ENCODE results near the gene CDC42SE2. TPM values are rescaled to one million over a fixed set of nuclear protein-coding genes. Genes with fewer than 3 reads are reported as not detected.

Gene CDC42SE2
- total RNA-seq, 1 donor from 2014 or later = 12.8 TPM

DNA sequence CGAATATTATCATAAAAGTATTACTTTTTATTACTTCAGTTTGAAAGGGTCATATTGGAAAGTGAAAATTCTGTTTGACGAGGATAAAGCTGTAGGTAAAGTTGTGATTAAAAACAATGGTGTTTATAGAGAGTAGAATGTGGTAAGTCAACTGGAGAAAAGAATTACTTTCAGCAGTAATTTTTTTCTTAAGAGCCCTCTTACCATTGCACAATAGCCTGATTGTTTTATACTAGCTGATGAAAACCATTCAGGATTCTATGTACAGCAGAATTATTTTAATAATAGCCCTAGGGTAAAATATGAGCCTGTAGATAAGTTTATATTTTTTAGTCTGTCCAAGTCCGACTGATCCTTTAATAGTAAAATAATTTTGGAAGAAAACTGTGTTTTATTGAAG, 16.6 kb downstream of the CDC42SE2 start:
- H3K36me3 ChIP-seq = no peaks in the 10 kb centered on the region
- H3K27ac ChIP-seq = no peak overlapping the region
- DNase-seq (ENCODE audit: low spot score in 2 of 2) = no peak
- no peaks in the 10 kb centered on the region for H3K9me3 ChIP-seq
- no peaks in the 10 kb centered on the region for H3K27me3 ChIP-seq
- TF ChIP-seq, protein P1, sequence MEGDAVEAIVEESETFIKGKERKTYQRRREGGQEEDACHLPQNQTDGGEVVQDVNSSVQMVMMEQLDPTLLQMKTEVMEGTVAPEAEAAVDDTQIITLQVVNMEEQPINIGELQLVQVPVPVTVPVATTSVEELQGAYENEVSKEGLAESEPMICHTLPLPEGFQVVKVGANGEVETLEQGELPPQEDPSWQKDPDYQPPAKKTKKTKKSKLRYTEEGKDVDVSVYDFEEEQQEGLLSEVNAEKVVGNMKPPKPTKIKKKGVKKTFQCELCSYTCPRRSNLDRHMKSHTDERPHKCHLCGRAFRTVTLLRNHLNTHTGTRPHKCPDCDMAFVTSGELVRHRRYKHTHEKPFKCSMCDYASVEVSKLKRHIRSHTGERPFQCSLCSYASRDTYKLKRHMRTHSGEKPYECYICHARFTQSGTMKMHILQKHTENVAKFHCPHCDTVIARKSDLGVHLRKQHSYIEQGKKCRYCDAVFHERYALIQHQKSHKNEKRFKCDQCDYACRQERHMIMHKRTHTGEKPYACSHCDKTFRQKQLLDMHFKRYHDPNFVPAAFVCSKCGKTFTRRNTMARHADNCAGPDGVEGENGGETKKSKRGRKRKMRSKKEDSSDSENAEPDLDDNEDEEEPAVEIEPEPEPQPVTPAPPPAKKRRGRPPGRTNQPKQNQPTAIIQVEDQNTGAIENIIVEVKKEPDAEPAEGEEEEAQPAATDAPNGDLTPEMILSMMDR (IDR thresholded peaks at IDR 0.05) = no peak
- peaks cover 0 to 4% of the 10 kb centered on the region in 2 donors for H3K4me1 ChIP-seq
- intact Hi-C loops (cut with DNase I) = no loop called here
- H3K4me3 ChIP-seq = no peak overlapping the region

DNA sequence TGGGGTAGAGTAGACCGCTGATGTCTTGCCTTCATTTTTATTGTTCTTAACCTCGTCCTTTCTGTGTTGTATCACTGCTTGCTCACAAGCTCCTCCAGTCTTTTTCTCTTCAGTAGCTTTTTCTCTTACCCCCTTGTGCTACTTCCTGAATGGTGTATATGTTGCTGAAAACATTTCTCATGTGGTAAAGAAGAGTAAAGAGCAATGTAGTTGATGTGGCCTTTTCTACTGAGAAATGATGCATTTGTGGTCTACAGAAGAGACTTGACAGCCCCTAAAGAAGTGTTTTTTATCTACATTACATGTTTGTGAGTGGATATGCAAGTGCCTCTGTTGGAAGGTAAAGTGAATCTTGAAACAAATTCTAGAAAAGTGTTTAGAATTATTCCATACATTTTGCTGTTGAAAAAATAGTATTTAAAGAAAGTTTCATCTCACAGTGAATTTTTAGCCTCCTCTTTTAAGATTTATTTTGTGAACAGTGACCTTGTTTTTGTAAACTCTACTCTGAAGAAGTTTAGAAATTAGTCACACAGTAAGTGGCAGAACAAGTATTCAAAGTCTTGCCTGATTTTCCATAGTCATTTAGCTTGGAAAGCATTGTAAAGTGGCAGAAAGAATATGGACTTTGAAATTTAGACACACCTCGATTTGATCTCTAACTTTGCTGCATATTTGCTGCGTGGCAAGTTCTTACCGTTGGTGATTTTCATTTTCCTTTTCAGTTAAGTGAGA, 17.4 kb downstream of the CDC42SE2 start:
- no peak overlapping the region for H3K27ac ChIP-seq
- H3K9me3 ChIP-seq = no peaks in the 10 kb centered on the region
- intact Hi-C loops (cut with DNase I) = no loop called here
- H3K27me3 ChIP-seq = no peaks in the 10 kb centered on the region
- DNase-seq (ENCODE audit: low spot score in 2 of 2) = no peak
- H3K4me3 ChIP-seq = no peak overlapping the region
- H3K36me3 ChIP-seq = no peaks in the 10 kb centered on the region
- H3K4me1 ChIP-seq = peaks cover 0 to 4% of the 10 kb centered on the region in 2 donors
- TF ChIP-seq, protein P1 (IDR thresholded peaks at IDR 0.05) = no peak

DNA sequence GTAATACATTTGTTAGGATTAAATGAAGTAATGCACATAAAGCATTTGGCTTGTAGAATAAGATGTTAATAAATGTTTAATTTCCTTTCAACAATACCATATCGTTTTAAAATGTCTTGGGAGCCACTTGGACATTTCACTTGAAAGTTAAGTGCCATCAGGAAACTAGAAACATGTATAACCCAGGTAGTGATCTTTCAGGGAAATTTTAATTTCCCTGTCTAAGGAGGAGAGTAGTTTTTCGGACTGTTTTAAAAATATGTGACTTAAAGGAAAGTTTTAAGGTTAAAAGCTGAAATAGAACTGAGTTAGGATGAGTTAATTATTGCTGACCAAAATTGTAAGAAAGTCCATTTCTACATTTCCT, 18.0 kb downstream of the CDC42SE2 start:
- no peaks in the 10 kb centered on the region for H3K27me3 ChIP-seq
- no peak overlapping the region for H3K27ac ChIP-seq
- no peaks in the 10 kb centered on the region for H3K9me3 ChIP-seq
- no peak overlapping the region for H3K4me3 ChIP-seq
- no peak for DNase-seq (ENCODE audit: low spot score in 2 of 2)
- no peaks in the 10 kb centered on the region for H3K36me3 ChIP-seq
- intact Hi-C loops (cut with DNase I) = no loop called here
- TF ChIP-seq, protein P1 (IDR thresholded peaks at IDR 0.05) = no peak
- peaks cover 0 to 4% of the 10 kb centered on the region in 2 donors for H3K4me1 ChIP-seq

DNA sequence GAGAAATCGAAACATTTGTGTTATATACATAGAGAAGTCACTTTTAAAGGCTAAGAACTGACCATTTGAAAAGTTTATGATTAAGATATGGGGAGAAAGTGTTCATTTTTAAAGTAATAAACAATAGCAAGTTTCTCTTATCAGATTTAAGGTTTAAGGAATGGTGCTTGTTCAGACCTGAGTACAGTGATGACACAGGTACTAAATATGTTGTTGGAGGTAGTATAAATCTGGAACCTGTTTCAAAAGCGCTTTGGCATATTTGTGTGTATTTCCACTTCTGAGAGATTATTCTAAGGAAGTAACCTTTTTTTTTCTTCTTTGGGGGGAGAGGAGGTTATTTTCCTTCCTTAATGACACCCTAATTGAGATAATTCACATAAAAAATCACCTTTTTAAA, 18.4 kb downstream of the CDC42SE2 start:
- intact Hi-C loops (cut with DNase I) = no loop called here
- Histone ChIP-seq H3K27ac (no peak overlapping the region), H3K27me3 (no peaks in the 10 kb centered on the region), H3K9me3 (no peaks in the 10 kb centered on the region), H3K36me3 (no peaks in the 10 kb centered on the region), H3K4me3 (no peak overlapping the region), H3K4me1 (peaks cover 0 to 4% of the 10 kb centered on the region in 2 donors)
- no peak for DNase-seq (ENCODE audit: low spot score in 2 of 2)
- TF ChIP-seq, protein P1 (IDR thresholded peaks at IDR 0.05) = no peak

DNA sequence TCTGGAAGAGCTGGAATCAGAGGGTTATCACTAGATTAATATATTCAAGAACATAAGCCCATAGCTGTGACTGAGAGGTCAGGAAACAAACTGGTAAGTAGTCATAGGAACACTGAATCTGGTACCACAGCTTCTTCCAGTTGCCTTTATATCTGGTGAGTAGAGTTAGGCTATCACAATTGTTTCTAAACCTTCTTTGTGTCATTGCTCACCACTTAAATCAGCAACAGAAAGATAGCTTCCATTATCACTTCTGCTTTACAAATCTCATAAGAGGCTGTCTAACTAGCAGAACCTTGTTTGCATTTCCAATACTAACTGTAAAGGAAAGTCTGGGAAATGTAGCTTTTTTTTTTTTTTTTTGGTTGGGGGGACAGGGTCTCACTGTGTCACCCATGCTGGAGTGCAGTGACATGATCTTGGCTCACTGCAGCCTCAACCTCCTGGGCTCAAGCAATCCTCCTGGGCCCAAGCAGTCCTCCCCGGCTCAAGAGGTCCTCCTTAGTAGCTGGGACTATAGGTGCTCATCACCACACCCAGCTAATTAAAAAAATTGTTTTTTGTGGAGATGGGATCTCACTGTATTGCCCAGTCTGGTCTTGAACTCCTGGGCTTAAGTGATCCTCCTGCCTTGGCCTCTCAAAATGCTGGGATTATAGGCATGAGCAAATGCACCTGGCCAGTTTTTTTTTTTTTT, 22.0 kb downstream of the CDC42SE2 start:
- Histone ChIP-seq H3K4me1 (no peaks in the 10 kb centered on the region), H3K4me3 (no peak overlapping the region), H3K27ac (no peak overlapping the region), H3K9me3 (no peaks in the 10 kb centered on the region), H3K27me3 (no peaks in the 10 kb centered on the region), H3K36me3 (no peaks in the 10 kb centered on the region)
- intact Hi-C loops (cut with DNase I) = no loop called here
- DNase-seq (ENCODE audit: low spot score in 2 of 2) = no peak
- TF ChIP-seq, protein P1 (IDR thresholded peaks at IDR 0.05) = no peak
